ENCODE measurements around the gene C4orf33.

DNA sequence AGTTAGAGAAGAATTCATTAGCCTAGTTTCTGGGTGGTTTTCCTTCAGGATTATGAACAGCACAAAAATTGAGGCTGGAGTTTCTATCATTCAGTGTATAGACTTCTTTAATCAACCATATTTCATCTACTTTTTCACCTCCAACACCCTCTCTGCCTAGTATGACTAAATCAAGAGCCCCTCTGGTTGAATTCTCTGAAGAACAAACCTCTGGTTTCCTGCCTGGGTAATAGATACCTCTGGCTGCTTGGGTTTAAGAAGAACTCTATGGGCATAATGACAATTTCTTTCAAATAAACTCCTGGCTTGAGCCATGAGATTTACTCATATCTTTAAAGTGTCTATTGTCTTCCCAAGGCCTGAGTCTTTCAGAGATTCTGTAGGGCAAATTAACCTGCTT is 66.5 kb downstream of the C4orf33 start:
- TF ChIP-seq CTCF (conservative IDR thresholded peaks at IDR 0.05; ENCODE audit: low read length) (no peak), EZH2phosphoT487 (IDR thresholded peaks at IDR 0.05; ENCODE audit: borderline replicate concordance, low read depth, low read length) (no peak)
